Measurements from ENCODE around the gene MXI1.
"Not testable (repeated sequence)": the region's sequence is repeated elsewhere in the genome, so short reads cannot be mapped to it uniquely, and the experiment has no call there.

MXI1 gene

DNA sequence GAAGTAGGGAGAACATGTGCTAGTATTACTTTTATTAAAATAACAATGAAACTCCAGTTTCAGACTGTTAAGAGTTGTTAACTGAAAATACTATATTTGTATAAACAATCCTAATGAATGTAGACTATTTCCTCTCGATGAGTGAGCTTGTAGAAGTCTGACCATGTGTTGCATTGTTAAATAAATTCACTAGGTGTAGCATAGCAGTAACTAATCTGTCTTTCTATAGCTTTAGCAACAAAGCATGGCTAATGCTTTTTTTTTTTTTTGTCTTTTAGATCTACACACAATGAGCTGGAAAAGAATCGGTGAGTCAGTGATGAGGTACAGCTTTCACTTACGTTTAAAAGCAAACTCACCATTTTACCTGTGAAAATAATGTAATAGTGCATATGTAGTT is 37.1 kb downstream of the MXI1 start:
- DNase-seq = no peak

DNA sequence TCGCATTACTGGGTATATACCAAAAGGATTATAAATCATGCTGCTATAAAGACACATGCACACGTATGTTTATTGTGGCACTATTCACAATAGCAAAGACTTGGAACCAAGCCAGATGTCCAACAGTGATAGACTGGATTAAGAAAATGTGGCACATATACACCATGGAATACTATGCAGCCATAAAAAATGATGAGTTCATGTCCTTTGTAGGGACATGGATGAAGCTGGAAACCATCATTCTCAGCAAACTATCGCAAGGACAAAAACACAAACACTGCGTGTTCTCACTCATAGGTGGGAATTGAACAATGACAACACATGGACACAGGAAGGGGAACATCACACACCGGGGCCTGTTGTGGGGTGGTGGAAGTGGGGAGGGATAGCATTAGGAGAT is 40.4 kb downstream of the MXI1 start:
- not testable (repeated sequence) for DNase-seq

- DNase-seq = not testable (repeated sequence)
These were observed 42.1 kb downstream of the MXI1 start for GRCh38 chr10:110249489-110249888.

- DNase-seq = not testable (repeated sequence)
These were observed 44.0 kb downstream of the MXI1 start for GRCh38 chr10:110251392-110251791.

- no peak for DNase-seq
These were observed 44.7 kb downstream of the MXI1 start for GRCh38 chr10:110252151-110252550.

DNA sequence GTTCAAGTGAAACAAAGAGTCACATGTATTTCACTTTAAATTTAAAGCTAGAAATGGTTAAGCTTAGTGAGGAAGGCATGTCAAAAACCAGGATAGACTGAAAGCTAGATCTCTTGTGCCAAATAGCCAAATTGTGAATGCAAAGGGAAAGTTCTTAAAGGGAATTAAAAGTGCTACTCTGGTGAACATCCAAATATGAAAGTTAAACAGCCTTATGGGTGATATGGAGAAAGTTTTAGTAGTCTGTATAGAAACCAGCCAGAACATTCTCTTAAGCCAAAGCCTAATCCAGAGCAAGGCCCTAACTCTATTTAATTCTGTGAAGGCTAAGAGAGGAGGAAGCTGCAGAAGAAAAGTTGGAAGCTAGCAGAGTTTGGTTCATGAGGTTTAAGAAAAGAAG is 47.1 kb downstream of the MXI1 start:
- DNase-seq = no peak

- no peak for DNase-seq
These were observed 51.1 kb downstream of the MXI1 start for GRCh38 chr10:110258542-110258941.

- DNase-seq = no peak
These were observed 51.9 kb downstream of the MXI1 start for GRCh38 chr10:110259317-110259716.

- no peak for DNase-seq
These were observed 53.5 kb downstream of the MXI1 start for GRCh38 chr10:110260746-110261477.

GRCh38 chr10:110263164-110263563 is 55.8 kb downstream of the MXI1 start:
- DNase-seq = no peak

DNA sequence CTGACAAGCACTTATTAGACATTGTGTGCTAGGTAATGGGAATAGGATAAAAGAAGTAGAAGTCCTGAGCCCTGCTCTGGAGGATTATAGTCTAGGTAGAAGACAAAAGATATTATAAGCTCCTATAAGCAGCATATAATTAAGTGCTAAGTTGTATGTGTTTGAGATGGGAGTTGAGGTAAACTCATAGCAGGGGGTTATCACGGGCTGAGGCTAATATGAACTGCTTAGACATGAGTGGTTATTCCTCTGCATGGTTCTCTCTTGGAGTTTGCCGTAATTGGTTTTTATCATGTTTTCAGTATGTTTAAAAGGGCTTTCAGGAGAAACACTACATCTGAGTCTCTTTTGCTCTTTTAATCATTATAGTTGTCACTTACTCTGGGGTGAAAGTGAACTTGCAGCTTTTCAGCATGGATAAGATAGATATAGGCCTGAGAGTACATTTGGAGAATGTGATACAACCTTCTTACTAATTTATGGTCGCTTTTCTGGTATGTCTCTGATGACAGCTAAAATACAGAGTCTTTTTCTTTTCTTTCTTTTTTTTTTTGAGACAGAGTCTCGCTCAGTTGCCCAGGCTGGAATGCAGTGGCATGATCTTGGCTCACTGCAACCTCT is 58.3 kb downstream of the MXI1 start:
- no peak for DNase-seq

- no peak for DNase-seq
These were observed 59.9 kb downstream of the MXI1 start for GRCh38 chr10:110267276-110267675.

DNA sequence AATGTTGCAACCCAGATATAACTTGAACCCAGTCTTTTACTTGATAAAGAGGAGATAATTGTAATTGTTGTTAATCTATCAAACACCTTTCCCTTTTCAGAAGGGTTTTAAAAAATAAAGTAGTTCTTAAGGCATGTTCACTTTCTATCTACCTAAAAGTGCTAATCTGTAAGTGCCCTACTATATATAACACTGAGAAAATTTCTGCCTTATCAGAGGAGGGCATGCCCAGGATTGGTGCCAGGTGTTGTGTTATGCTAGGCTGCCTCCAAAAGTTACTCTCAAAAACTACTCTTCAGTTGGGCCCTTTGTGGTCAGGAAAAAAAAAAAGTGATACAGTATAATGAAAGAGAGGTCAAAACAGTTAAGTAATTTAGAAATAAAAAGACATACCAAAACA is 61.0 kb downstream of the MXI1 start:
- DNase-seq = no peak

DNA sequence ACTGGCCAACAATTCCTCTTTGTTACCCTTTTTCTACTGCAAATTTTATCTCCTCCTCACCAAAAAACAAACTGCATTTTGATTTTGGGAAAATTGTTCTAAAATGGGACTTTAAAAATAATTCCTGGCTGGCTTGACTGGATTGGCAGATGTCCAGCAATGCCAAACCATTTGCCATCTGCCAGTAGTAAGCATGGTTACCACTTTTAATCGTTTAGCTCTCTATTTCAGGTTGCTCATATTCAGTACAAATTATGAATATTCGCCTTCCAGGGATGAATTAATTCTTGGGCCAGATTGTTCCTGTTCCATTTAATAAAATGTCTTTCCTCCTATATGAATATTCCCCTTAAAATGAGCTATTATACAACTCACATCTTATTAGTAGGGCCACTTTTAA is 61.6 kb downstream of the MXI1 start:
- no peak for DNase-seq

- DNase-seq = no peak
These were observed 62.2 kb downstream of the MXI1 start for GRCh38 chr10:110269374-110270318.

DNA sequence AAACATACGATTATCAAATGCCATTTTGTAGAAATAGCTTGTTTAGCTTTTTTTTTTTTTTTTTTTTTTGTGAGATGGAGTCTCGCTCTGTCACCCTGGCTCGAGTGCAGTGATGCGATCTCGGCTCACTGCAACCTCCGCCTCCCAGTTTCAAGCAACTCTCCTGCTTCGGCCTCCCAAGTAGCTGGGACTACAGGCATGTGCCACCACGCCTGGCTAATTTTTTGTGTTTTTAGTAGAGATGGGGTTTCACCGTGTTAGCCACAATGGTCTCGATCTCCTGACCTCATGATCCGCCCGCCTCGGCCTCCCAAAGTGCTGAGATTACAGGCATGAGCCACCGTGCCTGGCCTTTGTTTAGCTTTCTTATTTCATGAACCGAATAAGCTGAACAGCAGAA is 65.6 kb downstream of the MXI1 start:
- not testable (repeated sequence) for DNase-seq

DNA sequence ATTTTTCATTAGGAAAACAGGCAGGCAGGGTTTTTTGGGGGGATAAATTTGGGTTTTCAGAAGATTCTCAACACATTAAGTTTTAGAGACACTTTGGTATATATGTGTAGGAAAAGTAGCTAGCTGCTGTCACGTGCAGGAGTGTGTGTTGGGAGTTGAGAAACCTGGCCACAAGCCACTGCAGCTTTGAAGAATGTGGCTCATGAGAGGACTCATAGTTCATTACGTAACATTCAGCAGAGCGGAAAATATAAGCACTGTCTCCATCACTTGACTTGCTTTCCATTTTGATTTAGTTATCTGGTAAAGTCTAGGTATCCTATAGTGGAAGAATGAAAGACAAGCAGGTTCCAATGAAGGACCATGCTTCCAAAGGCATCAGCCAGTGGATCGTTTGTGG is 66.1 kb downstream of the MXI1 start:
- DNase-seq = no peak

DNA sequence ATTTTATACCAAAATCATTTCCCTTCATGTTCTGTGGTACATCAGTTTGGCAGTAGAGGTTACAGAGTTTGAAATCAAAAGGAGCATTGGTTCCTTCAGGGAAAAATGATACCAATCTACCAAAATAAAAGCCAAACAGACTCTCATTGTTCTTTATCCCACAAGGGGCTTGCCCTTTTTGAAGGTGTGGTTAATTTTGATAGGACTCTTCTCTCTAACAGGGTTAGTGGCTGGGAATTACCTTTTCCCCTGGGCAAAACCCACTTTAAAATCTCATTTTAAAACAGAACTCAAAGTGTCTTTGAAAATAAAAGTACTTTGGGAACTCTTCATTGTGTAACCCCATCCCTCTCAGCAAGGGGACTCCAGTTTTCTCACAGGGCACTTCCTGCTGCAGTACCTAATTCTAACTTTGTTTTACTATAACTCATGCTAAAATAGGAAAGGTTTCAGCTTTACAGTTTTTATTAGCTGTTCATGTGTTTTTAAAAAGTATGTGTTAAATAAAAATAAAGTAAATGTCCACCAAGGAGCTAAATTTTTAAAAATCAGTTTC is 66.7 kb downstream of the MXI1 start:
- DNase-seq = no peak

DNA sequence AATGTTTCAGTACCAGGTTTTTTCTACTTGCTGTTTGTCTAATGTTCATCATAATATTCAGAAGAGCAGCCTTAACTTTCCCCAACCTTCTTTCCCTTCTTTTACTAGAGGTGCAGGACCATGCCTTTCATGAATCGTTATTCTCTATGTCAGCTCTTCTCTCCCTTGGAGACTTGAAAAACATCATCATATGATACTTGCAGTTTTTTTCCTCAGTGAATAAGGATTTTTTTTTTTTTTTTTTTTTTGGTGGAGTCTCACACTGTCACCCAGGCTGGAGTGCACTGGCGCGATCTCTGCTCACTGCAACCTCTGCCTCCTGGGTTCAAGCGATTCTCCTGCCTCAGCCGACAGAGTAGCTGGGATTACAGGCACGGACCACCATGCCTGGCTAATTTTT is 67.2 kb downstream of the MXI1 start:
- no peak for DNase-seq

- no peak for DNase-seq
These were observed 67.8 kb downstream of the MXI1 start for GRCh38 chr10:110275128-110275729.

DNA sequence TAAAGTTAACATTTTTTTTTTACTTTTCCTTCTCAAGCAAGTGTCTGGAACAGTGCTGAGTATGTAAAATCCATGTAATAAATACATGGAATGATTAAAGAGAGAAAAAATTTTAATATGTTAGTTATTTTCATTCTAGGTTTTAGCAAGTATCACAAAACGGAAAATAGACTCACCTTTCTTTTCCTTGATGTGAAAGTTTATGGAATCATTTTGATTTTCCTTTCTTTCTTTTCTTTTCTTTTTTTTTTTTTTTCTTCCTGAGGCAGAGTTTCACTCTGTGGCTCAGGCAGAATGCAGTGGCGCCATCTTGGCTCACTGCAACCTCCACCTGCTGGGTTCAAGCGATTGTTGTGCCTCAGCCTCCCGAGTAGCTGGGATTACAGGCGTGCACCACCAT is 69.2 kb downstream of the MXI1 start:
- DNase-seq = no peak

DNA sequence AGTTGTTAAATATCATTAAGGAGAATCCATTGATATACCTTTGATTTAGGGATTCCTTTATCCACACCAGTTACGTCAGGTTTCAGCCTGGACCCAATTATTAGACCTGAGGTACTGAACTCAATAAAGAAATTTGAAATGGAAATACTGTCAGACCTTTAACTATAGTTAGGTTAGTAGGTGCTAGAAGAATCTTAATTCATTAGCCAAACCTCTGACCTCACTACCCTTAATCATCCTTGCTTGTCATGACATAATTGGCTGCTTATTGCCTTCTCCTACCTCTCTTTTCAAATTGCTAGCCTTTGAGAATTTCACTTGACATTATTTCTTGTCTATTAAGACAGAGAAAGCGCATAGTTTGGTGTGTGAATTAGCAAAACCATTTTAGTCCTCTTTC is 70.2 kb downstream of the MXI1 start:
- DNase-seq = no peak
